HCT116 (cell line): ENCODE data around the gene RPS14.

Source experiments
- CTCF ChIP-seq, 3 experiments: fragments of 200-600 bp in 1 of 3; sonication (generic) in 1 of 3; IDR thresholded peaks in 2 of 3; conservative IDR thresholded peaks in 1 of 3; 2 replicates each; pipeline ENCODE4 v1.5.1; 2012 to 2017; ENCODE audit warnings: low read depth in 2 of 3, low read length in 2 of 3, antibody characterized with exemption in 1 of 3, borderline replicate concordance in 1 of 3, control low read depth in 1 of 3, mild to moderate bottlenecking in 1 of 3, mixed read lengths in 1 of 3, mixed run types in 1 of 3, moderate library complexity in 1 of 3; ENCODE audit not compliant: insufficient read depth in 1 of 3
- EGR1 ChIP-seq: IDR thresholded peaks from 2 replicates; pipeline ENCODE4 v1.6.1; 2012; ENCODE audit warnings: low read depth
- TCF7L2 ChIP-seq: IDR thresholded peaks from 2 replicates; pipeline ENCODE4 v1.7.0; 2011; ENCODE audit warnings: borderline replicate concordance, inconsistent platforms; ENCODE audit not compliant: insufficient read depth, insufficient read length; ENCODE audit errors: extremely low read depth
- YY1 ChIP-seq: IDR thresholded peaks from 2 replicates; pipeline ENCODE4 v1.6.1; 2011; ENCODE audit warnings: low read length, low read depth, moderate library complexity, mild to moderate bottlenecking; ENCODE audit not compliant: insufficient replicate concordance; ENCODE audit errors: extremely low read depth

- TF ChIP-seq YY1 (no peak), CTCF (IDR thresholded peaks at IDR 0.05 in 2 of 3, conservative IDR thresholded peaks at IDR 0.05 in 1 of 3; ENCODE audit: borderline replicate concordance in 1 of 3, insufficient read depth in 1 of 3, low read depth in 2 of 3, low read length in 2 of 3) (no peak), TCF7L2 (no peak), EGR1 (no peak)
These were observed 47.0 kb upstream of the RPS14 start for GRCh38 chr5:150496534-150496933.
